ENCODE data around the gene ACSL1. TPM values are rescaled to one million over a fixed set of nuclear protein-coding genes. Genes with fewer than 3 reads are reported as not detected.
"Not testable (repeated sequence)": the region's sequence is repeated elsewhere in the genome, so short reads cannot be mapped to it uniquely, and the experiment has no call there.

The ACSL1 gene
- total RNA-seq, 1 donor from 2014 or later = 477 TPM

DNA sequence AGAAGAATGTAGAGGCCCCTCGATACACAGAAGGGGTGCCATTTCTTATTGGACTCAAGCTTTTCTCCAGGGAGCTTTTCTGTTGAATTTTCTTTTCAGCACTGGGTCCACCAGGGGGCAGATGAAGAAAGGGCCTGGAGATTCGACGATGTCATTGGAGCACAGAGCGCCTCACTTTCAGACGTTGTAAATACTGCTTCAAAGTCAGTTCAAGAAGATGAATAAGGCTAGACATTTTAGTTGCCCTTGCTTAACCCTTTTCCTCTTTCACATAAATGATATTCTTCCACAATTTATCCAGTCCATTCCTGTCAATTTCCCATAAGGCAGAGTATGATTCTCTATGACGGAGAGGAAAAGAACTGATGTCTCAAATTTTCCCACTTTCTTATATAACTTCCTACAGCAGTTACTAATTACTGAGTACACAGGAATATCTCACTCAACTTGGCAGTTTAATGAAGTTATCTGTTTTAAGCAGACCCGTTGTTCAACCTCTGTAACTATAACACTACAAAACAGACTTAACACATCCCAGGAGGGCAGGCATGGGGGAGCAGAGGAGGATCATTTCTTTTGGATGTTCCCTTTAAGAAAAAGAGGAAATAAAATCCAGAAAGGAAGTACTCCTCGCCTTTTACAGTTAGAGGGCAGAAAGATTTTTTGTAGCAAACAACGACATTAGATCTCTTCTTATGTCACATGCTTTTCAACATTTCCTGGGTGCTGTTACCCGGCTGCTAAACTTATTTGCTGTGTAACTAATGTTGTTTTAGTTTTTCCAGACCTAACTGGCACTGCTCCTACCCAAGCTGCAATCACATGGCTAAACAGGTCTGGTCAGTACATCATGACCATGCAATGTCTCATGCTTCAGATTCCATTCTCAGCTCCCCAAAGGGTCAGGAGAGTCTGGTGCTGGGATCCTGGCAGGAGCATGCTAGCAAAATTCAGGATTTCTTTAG is 79.7 kb downstream of the ACSL1 start:
- DNase-seq (peak; percentile 68), ATAC-seq (peak; percentile 83)
- intact Hi-C loops (cut with micrococcal nuclease) = loop anchor here (5.0 to 10.0 kb wide), 2 partner anchors 66 to 239 kb away; no protein-coding TSS in a partner anchor

GRCh38 chr4:184744236-184744635 is 81.5 kb downstream of the ACSL1 start:
- DNase-seq (no peak), ATAC-seq (no peak)
- intact Hi-C loops (cut with micrococcal nuclease) = loop anchor here (10.0 kb wide), 1 partner anchor 241 kb away; no protein-coding TSS in a partner anchor

GRCh38 chr4:184743650-184744049 is 82.1 kb downstream of the ACSL1 start:
- no peak for ATAC-seq
- intact Hi-C loops (cut with micrococcal nuclease) = loop anchor here (10.0 kb wide), 1 partner anchor 241 kb away; no protein-coding TSS in a partner anchor
- no peak for DNase-seq

DNA sequence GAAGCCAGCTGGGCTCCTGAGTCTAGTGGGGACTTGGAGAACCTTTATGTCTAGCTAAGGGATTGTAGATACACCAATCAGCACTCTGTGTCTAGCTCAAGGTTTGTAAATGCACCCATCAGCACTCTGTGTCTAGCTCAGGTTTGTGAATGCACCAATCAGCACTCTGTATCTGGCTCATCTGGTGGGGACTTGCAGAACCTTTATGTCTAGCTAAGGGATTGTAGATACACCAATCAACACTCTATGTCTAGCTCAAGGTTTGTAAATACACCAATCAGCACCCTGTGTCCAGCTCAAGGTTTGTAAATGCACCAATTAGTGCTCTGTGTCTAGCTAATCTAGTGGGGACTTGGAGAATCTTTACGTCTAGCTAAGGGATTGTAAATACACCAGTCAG is 84.1 kb downstream of the ACSL1 start:
- intact Hi-C loops (cut with micrococcal nuclease) = loop anchor here (10.0 kb wide), 1 partner anchor 243 kb away; no protein-coding TSS in a partner anchor
- DNase-seq, ATAC-seq: not testable (repeated sequence)

GRCh38 chr4:184740980-184741391 is 84.8 kb downstream of the ACSL1 start:
- ATAC-seq (no peak), DNase-seq (no peak)
- intact Hi-C loops (cut with micrococcal nuclease) = loop anchor here (10.0 kb wide), 1 partner anchor 244 kb away; no protein-coding TSS in a partner anchor

DNA sequence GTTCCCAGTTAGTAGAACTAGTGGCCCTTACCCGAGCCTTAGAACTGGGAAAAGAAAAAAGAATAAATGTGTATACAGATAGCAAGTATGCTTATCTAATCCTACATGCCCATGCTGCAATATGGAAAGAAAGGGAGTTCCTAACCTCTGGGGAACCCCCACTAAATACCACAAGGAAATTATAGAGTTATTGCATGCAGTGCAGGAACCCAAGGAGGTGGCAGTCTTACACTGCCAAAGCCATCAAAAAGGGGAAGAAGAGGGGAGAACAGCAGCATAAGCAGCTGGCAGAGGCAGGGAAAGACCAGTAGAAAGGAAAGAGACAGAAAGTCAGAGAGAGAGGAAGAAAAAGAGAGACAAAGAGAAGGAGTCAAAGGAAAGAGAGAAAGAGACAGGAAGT is 86.2 kb downstream of the ACSL1 start:
- DNase-seq; ATAC-seq; intact Hi-C loops (cut with micrococcal nuclease): not testable (repeated sequence)

DNA sequence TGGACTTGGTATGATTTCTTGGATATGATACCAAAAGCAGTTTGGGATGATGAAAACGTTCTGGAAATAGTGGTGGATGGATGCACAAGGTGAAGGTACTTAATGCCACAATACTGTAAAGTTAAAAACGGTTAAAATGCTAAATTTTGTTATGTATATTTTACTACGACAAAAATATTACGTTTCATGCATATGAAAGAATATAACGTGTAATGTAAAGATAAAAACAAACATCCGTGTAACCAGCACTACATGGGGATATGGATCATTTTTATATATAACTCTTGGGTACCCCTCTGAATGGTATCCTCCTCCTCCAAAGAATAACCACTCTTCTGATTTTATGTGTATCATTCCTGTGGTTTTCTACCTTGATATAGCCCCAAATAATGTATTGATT is 91.0 kb downstream of the ACSL1 start:
- ATAC-seq (no peak), DNase-seq (no peak)
- intact Hi-C loops (cut with micrococcal nuclease) = no loop called here

DNA sequence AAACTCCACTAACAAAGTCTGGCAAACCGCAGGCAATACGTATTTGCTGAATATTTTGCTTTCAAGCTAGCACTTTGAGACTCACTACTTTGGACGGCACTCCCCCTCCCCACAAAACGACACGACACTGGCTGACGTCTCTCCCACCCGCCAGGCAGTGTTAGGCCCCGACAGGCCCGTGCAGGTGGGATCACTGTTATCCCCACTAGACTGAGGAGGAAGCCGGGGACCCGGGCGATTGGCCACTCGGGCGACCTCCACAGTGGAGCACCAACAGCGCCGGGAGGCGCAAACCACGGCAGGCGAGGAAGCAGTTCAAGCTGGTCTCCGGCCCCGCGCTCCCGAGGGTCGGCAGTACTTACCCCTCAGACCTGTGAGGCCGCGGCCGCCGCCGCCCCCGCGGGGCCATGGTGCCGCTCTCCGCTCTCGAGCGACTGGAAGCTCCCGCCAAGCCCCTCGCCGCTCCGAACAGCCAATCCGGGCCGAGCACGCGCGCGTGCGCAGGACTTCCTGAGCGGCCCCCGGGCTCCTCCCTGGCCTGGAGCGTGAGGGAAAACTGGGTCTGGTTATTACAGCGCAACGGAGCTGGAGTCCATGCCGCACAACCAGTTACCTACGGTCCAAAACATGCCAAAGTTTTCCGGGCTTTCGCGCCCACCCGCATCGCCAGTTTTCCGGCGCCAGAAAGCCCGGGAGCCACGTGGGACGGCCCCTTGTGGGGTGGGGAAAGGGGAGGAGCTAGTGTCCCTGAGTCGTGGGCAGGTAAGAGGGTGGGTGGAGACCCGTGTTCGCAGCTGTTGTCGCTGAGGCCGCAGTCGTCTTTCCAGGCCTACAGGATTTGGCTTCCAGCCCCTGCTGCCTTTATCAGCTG is 91.9 kb downstream of the ACSL1 start, which contains the start of gene CENPU:
CENPU (minus strand) TSS at position 443 of the 871 bp plus-strand sequence; CDS start at position 409, 34 bp downstream.
- peak; percentile 99 for ATAC-seq
- intact Hi-C loops (cut with micrococcal nuclease) = no loop called here
- DNase-seq = peak; percentile 96

- intact Hi-C loops (cut with micrococcal nuclease) = no loop called here
- ATAC-seq = no peak
- no peak for DNase-seq
Observed at GRCh38 chr4:184732126-184732525, 93.6 kb downstream of the ACSL1 start.

DNA sequence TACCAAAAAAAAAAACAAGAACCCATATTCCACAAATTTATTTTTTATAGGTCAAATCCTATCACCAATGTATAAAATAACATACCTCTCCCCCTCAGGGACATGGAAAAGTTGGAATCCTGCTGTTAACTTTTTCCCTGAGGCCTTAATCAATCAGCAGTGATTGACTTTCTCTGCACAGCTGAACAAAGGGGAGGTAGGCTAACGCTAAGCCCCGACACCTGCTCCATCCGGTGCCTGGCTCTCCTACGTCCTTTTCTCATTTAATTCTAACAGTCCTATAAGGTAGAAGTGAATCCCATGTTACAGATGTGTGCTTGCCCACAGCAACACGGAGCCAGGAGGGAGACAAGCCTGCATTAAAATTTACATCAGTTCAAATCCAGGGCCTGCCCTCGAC is 94.7 kb downstream of the ACSL1 start:
- no peak for ATAC-seq
- intact Hi-C loops (cut with micrococcal nuclease) = no loop called here
- DNase-seq = no peak

DNA sequence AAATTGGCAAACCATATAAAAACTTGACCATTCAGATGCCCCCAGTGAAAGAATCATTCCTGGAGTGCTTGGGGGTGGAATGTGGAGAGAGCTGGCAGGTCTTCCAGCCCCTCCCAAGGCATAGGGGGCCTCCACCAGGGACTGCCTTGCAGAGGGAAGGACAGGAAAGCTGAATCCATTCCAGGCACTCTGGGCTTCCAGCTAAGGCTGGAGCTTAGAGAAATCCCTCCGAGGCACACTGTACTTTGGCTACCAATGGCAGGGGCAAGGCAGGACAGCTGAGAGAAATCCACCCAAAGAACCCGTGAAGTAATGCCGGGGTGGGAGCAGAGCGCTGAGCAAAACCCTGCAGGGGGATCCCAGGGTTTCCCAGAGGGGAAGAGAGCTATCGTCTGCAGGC is 95.8 kb downstream of the ACSL1 start:
- no peak for DNase-seq
- no peak for ATAC-seq
- intact Hi-C loops (cut with micrococcal nuclease) = no loop called here

DNA sequence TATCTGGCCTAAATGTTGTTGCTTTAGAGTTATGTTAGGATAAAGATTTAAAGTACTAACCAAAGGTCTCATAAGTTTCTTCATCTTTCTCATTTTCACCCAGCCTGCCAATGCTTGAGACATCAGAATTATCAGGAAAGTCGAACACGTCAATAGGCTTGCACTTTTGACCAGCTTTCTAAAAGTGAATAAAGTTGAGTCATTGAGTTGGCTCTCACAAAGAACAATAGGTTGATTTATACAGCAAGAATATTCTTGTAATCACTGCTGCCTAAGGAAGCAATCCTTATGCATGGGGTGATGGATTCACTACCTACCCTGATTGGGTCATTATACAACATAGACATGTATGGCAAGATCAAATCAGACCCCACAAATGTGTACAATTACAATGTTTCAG is 96.9 kb downstream of the ACSL1 start:
- intact Hi-C loops (cut with micrococcal nuclease) = no loop called here
- ATAC-seq (no peak), DNase-seq (no peak)

DNA sequence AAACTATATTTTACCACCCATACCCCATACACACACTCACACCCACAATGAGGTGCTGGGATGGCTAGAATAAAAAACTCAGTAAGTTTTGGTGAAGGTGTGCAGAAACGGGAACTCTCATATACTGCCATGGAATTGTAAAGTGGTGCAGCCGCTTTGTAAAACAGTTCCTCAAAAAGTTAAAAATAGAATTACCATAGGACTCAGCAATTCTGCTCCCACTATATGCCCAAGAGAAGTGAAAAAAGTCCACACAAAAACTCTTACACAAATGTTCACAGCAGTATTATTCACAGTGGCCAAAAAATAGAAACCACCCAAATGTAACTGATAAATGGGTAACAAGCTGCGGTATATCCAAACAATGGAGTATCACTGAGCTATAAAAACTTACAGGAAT is 98.3 kb downstream of the ACSL1 start:
- DNase-seq = no peak
- intact Hi-C loops (cut with micrococcal nuclease) = no loop called here
- ATAC-seq = no peak

DNA sequence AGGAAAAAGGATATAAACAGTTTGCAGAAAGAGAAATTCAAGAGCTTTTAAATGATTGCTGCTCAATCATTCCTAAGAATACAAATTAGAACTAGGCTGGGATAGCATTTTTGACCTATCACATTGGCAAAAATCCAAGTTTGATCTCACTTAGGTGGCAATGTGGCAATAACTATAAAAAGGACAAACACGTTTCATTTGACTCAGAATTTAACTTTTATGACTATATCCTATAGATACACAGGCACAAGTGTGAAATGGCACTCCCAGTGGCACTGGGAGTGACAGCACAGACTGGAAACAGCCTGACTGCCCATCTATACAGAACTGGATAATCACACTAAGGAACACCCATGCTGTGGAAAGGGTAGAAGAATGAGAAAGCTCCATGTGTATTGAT is 103.0 kb downstream of the ACSL1 start:
- DNase-seq (no peak), ATAC-seq (no peak)
- intact Hi-C loops (cut with micrococcal nuclease) = no loop called here

GRCh38 chr4:184721254-184721653 is 104.5 kb downstream of the ACSL1 start:
- ATAC-seq (no peak), DNase-seq (no peak)
- intact Hi-C loops (cut with micrococcal nuclease) = no loop called here

DNA sequence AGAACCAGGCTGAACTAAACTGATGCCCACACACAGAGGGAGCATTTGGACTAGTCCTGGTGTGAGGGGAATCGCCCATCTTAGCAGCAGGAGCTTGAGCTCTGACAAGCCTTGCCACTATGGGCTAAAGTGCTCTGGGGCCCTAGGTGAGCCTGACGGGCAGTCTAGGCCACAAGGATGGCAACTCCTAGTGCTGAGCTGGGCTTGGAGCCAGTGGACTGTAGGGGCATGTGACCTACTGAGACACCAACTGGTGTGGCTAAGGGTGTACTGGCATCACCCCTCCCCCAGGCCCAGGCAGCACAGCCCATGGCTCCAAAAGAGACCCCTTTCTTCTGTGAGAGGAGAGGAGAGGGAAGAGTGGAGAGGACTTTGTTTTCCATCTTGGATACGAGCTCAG is 106.4 kb downstream of the ACSL1 start:
- ATAC-seq (no peak), DNase-seq (no peak)
- intact Hi-C loops (cut with micrococcal nuclease) = no loop called here

GRCh38 chr4:184715526-184715925 is 110.2 kb downstream of the ACSL1 start:
- DNase-seq (no peak), ATAC-seq (no peak)
- intact Hi-C loops (cut with micrococcal nuclease) = no loop called here

DNA sequence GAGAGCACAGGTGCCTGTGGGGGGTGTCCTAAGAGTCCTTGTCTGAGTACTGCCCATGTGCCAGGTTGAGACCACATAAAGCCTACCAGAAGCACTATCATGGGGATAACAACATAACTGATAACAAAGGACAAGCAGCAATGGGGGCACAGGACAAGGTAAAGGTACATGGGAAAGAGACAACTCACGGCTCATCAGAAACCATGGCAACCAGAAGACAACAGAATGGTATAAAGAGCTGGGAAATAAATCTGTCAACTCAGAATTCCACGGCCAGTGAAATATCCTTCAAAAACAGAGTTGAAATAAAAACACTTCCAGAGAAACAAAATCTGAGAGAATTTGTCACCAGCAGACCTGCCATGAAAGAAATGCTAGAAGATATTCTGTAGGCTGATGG is 111.9 kb downstream of the ACSL1 start:
- ATAC-seq = no peak
- intact Hi-C loops (cut with micrococcal nuclease) = no loop called here
- no peak for DNase-seq

DNA sequence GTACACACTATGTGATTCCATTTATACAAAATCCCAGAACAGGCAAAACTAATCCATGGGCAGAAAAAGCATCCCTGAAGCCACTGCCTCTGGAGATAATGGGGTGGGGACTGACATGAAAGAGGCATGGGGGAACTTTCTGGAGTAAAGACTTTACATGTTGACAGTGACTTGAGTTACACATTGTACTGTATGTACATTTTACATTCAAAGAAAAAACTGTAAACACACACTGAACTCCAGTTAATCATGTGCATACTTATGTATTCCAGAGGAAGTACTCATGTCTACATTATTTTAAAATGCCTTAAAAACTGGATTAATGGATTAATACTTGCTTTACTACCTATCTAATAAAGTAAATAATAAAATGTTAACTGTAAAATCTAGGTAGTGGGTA is 113.4 kb downstream of the ACSL1 start:
- intact Hi-C loops (cut with micrococcal nuclease) = no loop called here
- no peak for DNase-seq
- no peak for ATAC-seq

GRCh38 chr4:184706453-184706852 is 119.3 kb downstream of the ACSL1 start:
- intact Hi-C loops (cut with micrococcal nuclease) = no loop called here
- DNase-seq (no peak), ATAC-seq (no peak)

Measured in left ventricle myocardium superior (tissue), 1 donor.